ENCODE measurements around the gene SLC29A4.
"Not testable (repeated sequence)": the region's sequence is repeated elsewhere in the genome, so short reads cannot be mapped to it uniquely, and the experiment has no call there.

The SLC29A4 gene, protein sequence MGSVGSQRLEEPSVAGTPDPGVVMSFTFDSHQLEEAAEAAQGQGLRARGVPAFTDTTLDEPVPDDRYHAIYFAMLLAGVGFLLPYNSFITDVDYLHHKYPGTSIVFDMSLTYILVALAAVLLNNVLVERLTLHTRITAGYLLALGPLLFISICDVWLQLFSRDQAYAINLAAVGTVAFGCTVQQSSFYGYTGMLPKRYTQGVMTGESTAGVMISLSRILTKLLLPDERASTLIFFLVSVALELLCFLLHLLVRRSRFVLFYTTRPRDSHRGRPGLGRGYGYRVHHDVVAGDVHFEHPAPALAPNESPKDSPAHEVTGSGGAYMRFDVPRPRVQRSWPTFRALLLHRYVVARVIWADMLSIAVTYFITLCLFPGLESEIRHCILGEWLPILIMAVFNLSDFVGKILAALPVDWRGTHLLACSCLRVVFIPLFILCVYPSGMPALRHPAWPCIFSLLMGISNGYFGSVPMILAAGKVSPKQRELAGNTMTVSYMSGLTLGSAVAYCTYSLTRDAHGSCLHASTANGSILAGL

DNA sequence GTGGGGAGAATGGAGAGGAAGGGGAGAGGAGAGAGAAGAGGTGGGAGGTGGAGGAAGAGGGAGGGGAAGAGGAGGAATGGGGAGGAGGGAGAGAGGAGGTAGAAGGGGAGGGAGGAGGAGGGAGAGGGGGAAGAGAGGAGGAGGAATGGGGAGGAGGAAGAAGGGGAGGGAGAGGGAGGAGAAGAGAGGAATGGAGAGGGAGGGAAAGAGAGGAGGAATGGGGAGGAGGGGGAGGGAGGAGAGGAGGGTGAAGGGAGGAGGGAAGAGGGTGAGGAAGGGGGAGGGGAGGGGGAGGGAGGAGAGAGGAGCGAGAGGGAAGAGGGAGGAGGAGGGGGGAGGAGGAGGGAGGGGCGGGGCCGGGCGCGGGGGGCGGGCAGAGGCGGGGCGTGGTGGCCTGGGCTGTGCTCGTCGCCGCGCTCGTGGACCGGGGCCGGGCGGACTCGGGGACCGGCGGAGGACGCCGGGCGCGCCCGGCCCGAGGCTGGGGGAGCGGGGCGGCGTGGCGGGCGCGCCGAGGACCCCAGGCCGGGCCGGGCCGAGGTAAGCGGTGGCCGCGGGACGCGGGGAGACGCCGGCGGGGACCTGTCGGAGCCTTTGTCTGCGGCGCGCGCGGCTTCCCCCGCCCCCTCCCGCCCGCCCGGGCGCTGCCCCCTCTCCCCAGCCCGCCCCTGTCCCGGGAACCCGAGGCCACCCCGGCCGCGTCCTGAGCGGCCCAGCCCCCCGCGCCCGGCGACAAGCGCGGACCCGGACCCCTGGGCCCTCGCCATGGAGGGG is at the start of gene SLC29A4:
SLC29A4 (plus strand) TSS at position 401 of the 774 bp plus-strand sequence. CDS start 4,874 bp downstream, outside the sequence.
- peak within 1 kb of the TSS in 1 of 2 donors; percentile 56 for H3K4me3 ChIP-seq (ENCODE audit: low read depth in 1 of 2, low read length in 2 of 2)
- no peak within 1 kb of the TSS for H3K27ac ChIP-seq (ENCODE audit: low read length)
- H3K27me3 ChIP-seq (ENCODE audit: low read depth, low read length): no peaks in the 10 kb centered on the region
- no peaks in the 10 kb centered on the region for H3K9me3 ChIP-seq (ENCODE audit: control insufficient read depth in 1 of 2, low read length in 2 of 2)
- no peaks in the 10 kb centered on the region for H3K36me3 ChIP-seq (ENCODE audit: control insufficient read depth in 1 of 2, insufficient read depth in 2 of 2, low read length in 2 of 2)
- H3K4me1 ChIP-seq (ENCODE audit: control insufficient read depth in 1 of 2, insufficient read depth in 2 of 2, low read length in 2 of 2): peaks cover 0 to 5% of the 10 kb centered on the region in 2 donors

DNA sequence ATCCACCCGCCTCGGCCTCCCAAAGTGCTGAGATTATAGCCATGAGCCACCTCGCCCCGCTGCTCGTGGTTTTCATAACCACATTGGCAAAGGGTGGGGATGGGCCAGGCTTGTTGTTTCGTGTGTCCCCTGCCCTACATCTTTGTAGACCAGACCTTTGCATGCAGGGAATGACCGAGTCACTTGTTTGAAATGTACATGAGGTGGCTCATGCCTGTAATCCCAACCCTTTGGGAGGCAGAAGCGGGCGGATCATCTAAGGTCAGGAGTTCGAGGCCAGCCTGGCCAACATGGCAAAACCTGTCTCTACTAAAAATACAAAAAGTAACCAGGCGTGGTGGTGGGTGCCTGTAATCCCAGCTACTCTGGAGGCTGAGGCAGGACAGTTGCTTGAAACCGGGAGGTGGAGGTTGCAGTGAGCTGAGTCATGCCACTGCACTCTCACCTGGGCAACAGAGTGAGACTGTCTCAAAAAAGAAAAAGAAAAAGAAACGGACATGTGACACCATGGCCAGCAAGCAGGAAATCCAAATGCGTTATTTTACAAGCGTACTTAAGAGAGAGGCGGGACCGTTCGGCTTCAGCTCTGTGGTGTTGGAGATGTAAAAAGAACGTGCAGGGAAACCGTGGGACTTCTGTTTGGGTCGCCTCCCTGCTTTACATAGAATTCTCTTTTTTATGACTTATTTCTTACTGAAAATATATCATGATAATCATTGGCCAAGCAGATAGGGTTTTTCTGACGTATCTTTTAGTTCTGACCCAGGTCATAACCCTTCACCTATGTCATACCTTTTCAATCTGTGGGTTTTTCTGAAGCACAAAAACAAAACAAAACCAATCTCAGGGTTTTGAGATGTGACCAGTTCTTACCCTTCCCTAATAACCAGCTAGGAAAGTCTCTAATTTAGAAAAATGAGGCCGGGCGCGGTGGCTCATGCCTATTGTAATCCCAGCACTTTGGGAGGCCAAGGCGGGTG is 47.6 kb upstream of the SLC29A4 start:
- Histone ChIP-seq H3K9me3 (ENCODE audit: control insufficient read depth in 1 of 2, low read length in 2 of 2) (no peaks in the 10 kb centered on the region), H3K4me3 (ENCODE audit: low read depth in 1 of 2, low read length in 2 of 2) (no peak overlapping the region), H3K27ac (ENCODE audit: low read length) (no peak overlapping the region), H3K36me3 (ENCODE audit: control insufficient read depth in 1 of 2, insufficient read depth in 2 of 2, low read length in 2 of 2) (peaks cover 8 to 34% of the 10 kb centered on the region in 2 donors), H3K4me1 (ENCODE audit: control insufficient read depth in 1 of 2, insufficient read depth in 2 of 2, low read length in 2 of 2) (peaks cover 0 to 10% of the 10 kb centered on the region in 2 donors), H3K27me3 (ENCODE audit: low read depth, low read length) (no peaks in the 10 kb centered on the region)

DNA sequence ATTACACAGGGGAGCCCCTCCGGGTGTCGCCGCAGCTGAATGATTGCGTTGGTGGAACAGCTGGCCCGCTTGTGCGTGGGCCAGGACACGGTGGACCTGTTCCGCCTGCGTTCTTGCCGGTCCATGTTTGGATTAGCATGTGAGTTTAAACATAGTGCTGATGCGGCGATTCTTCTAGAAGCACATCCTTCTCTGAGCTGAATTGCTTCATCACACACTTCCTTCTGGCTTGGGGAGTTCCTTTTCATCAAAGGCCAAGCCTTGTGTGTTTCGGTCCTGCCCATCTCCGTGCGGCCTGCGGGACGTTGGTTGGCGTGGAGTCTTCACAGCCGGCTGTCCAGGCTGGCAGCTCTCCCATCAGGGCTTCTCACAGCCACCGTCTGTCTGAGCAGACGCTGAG is 45.5 kb upstream of the SLC29A4 start:
- H3K4me1 ChIP-seq (ENCODE audit: control insufficient read depth in 1 of 2, insufficient read depth in 2 of 2, low read length in 2 of 2): peaks cover 0 to 10% of the 10 kb centered on the region in 2 donors
- no peaks in the 10 kb centered on the region for H3K27me3 ChIP-seq (ENCODE audit: low read depth, low read length)
- peaks cover 0 to 14% of the 10 kb centered on the region in 2 donors for H3K36me3 ChIP-seq (ENCODE audit: control insufficient read depth in 1 of 2, insufficient read depth in 2 of 2, low read length in 2 of 2)
- H3K4me3 ChIP-seq (ENCODE audit: low read depth in 1 of 2, low read length in 2 of 2): peak overlapping the region; percentile 16 to 21
- no peaks in the 10 kb centered on the region for H3K9me3 ChIP-seq (ENCODE audit: control insufficient read depth in 1 of 2, low read length in 2 of 2)
- no peak overlapping the region for H3K27ac ChIP-seq (ENCODE audit: low read length)

DNA sequence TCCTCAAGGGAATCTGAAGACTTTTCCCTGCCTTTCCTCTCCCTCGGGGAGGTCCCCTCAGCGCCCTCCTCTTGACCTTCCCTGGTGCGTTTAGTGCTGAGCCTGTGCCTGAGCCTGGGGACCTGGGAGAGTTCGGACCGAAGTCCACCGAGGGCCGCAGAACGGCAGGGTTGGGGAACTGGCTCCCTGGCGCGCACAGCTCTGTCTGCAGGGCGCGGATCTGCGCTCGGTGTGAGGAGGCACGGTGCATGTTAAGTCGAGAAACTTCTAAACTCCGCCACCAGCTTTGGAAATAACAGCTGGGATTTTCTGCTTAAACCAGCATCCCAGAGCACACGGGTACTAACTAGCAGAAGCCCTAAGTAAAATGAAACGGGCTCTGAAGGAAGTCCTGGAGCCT is 44.2 kb upstream of the SLC29A4 start:
- no peak overlapping the region for H3K27ac ChIP-seq (ENCODE audit: low read length)
- H3K36me3 ChIP-seq (ENCODE audit: control insufficient read depth in 1 of 2, insufficient read depth in 2 of 2, low read length in 2 of 2): peaks cover 0 to 2% of the 10 kb centered on the region in 2 donors
- H3K27me3 ChIP-seq (ENCODE audit: low read depth, low read length): no peaks in the 10 kb centered on the region
- peaks cover 0 to 10% of the 10 kb centered on the region in 2 donors for H3K4me1 ChIP-seq (ENCODE audit: control insufficient read depth in 1 of 2, insufficient read depth in 2 of 2, low read length in 2 of 2)
- H3K9me3 ChIP-seq (ENCODE audit: control insufficient read depth in 1 of 2, low read length in 2 of 2): no peaks in the 10 kb centered on the region
- H3K4me3 ChIP-seq (ENCODE audit: low read depth in 1 of 2, low read length in 2 of 2): no peak overlapping the region

DNA sequence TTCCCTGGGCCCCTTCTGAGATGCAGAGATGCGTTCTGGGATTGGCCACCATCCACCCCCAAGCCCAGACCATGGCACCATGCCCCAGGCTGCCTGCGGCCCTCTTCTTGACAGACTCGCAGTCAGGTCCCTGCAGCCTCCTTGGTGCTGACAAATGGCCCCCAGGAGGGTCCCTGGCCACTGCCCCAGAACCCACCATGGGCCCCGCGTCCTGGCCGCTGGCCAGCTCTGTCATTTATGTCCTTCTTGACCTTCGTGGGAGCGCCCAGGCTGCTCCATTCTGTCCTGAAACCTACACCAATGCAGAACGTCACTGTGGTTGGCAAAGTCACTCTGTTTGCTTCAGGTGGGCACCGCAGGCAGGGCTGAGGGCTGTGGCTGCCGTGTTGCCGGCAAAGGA is 39.5 kb upstream of the SLC29A4 start:
- Histone ChIP-seq H3K9me3 (ENCODE audit: control insufficient read depth in 1 of 2, low read length in 2 of 2) (no peaks in the 10 kb centered on the region), H3K4me3 (ENCODE audit: low read depth in 1 of 2, low read length in 2 of 2) (no peak overlapping the region), H3K27me3 (ENCODE audit: low read depth, low read length) (no peaks in the 10 kb centered on the region), H3K36me3 (ENCODE audit: control insufficient read depth in 1 of 2, insufficient read depth in 2 of 2, low read length in 2 of 2) (no peaks in the 10 kb centered on the region), H3K4me1 (ENCODE audit: control insufficient read depth in 1 of 2, insufficient read depth in 2 of 2, low read length in 2 of 2) (peaks cover 0 to 6% of the 10 kb centered on the region in 2 donors), H3K27ac (ENCODE audit: low read length) (no peak overlapping the region)

DNA sequence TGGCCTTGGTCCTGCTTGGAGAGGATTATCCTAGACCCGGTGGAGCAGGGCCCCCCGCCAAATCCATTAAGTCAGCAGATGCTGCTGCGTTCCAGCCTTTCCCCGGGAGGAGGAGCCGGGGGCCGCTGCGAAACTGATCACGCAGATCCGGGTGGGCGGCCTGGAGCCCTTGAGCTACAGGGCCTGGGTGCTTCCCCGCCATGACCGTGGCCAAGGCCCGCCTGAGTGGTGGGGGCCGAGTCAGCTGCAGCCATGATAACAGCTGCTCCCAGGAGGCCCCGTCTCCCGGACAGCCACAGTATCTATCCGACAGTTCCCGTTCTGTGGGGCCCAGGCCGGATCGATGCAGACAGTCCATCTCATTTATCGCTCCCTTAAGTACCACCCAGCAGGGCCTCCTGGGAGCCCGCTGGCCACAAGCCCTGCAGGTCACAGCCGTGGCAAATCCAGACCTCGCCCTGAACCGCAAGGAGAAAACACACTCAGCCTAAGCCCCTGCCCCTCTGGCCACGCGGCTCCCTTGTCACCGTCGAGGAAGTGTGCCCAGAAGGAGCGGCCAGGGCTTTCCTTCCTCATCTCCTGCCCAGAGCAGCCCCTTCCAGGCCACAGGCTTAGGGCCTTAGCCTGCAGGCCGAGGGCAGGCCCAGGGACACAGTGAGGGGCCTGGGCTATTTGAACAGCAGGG is 34.4 kb upstream of the SLC29A4 start:
- H3K36me3 ChIP-seq (ENCODE audit: control insufficient read depth in 1 of 2, insufficient read depth in 2 of 2, low read length in 2 of 2): no peaks in the 10 kb centered on the region
- no peaks in the 10 kb centered on the region for H3K27me3 ChIP-seq (ENCODE audit: low read depth, low read length)
- H3K9me3 ChIP-seq (ENCODE audit: control insufficient read depth in 1 of 2, low read length in 2 of 2): no peaks in the 10 kb centered on the region
- no peak overlapping the region for H3K27ac ChIP-seq (ENCODE audit: low read length)
- H3K4me3 ChIP-seq (ENCODE audit: low read depth in 1 of 2, low read length in 2 of 2): no peak overlapping the region
- peaks cover 0 to 6% of the 10 kb centered on the region in 2 donors for H3K4me1 ChIP-seq (ENCODE audit: control insufficient read depth in 1 of 2, insufficient read depth in 2 of 2, low read length in 2 of 2)

DNA sequence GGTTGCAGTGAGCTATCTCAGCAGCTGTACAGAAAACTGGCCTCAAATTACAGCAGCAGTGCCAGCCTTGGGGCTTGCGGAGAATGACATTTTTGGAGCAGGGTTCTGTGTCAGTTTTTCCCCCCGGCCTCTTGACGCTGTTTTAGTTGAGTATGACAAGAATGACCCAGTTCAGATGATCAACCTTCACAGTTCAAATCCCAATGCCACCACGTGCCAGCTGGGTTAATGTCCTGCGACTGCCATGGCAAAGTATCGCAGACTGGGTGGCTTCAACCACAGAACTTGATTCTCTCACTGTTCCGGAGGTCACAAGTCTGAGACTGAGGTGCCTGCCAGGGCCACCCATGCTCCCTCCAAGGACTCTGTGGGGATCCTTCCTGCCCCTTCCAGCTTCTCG is 32.0 kb upstream of the SLC29A4 start:
- not testable (repeated sequence) for H3K27me3 ChIP-seq (ENCODE audit: low read depth, low read length); H3K9me3 ChIP-seq (ENCODE audit: control insufficient read depth in 1 of 2, low read length in 2 of 2); H3K4me1 ChIP-seq (ENCODE audit: control insufficient read depth in 1 of 2, insufficient read depth in 2 of 2, low read length in 2 of 2); H3K27ac ChIP-seq (ENCODE audit: low read length); H3K4me3 ChIP-seq (ENCODE audit: low read depth in 1 of 2, low read length in 2 of 2); H3K36me3 ChIP-seq (ENCODE audit: control insufficient read depth in 1 of 2, insufficient read depth in 2 of 2, low read length in 2 of 2)

DNA sequence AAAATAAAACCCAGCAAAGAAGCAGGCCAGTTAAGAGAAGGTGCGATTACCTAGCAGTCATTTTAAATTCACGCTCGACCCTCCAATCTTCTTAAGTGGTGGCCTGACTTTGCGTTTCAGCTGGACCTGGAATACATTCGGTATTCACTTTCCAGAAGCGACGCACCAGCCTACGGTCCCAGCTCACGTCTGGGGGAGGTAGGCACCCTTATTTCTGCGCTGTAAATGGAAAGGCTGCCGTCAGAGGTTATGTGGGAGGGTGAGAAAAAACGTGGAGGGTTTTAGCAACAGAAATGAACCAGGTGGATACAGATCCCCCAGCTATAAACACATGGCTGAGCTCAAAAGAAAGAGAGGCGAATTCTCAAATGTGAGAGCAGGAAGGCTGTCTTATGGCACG is 29.2 kb upstream of the SLC29A4 start:
- H3K36me3 ChIP-seq (ENCODE audit: control insufficient read depth in 1 of 2, insufficient read depth in 2 of 2, low read length in 2 of 2); H3K9me3 ChIP-seq (ENCODE audit: control insufficient read depth in 1 of 2, low read length in 2 of 2); H3K4me1 ChIP-seq (ENCODE audit: control insufficient read depth in 1 of 2, insufficient read depth in 2 of 2, low read length in 2 of 2); H3K27me3 ChIP-seq (ENCODE audit: low read depth, low read length); H3K4me3 ChIP-seq (ENCODE audit: low read depth in 1 of 2, low read length in 2 of 2); H3K27ac ChIP-seq (ENCODE audit: low read length): not testable (repeated sequence)

DNA sequence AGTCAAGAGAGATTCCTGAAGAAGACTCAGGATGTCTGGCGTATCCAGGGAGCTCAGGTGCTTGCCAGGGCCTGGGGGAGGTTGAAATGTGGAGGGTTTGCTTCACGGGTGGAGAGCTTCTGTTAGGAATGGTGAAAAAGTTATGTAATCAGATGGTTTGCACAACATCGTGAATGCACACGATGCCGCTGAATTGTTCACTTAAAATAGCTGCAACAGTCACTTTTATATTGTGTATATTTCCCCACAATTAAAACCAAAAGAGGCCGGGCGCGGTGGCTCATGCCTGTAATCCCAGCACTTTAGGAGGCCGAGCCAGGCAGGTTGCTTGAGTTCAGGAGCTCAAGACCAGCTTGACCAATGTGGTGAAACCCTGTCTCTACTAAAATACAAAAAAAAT is 28.4 kb upstream of the SLC29A4 start:
- H3K27ac ChIP-seq (ENCODE audit: low read length); H3K4me3 ChIP-seq (ENCODE audit: low read depth in 1 of 2, low read length in 2 of 2); H3K36me3 ChIP-seq (ENCODE audit: control insufficient read depth in 1 of 2, insufficient read depth in 2 of 2, low read length in 2 of 2); H3K4me1 ChIP-seq (ENCODE audit: control insufficient read depth in 1 of 2, insufficient read depth in 2 of 2, low read length in 2 of 2); H3K9me3 ChIP-seq (ENCODE audit: control insufficient read depth in 1 of 2, low read length in 2 of 2); H3K27me3 ChIP-seq (ENCODE audit: low read depth, low read length): not testable (repeated sequence)

DNA sequence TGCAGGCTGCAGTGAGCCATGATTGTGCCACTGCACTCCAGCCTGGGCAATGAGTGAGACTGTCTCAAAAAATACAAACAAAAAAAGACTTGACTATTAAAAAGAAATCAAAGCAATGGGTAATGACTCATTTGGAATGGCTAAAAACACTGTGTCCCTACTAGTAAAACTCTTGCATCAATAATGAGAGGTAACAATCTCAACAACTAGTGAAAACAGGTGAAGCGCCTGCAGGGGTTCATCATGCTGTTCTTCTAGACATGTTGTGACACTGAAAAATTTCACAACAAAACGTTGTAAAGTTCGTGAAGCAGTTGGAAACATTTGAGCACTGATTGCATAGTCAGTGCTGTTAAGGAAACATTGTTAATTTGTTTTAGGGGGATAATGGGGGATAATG is 26.9 kb upstream of the SLC29A4 start:
- Histone ChIP-seq H3K9me3 (ENCODE audit: control insufficient read depth in 1 of 2, low read length in 2 of 2) (no peaks in the 10 kb centered on the region), H3K27me3 (ENCODE audit: low read depth, low read length) (no peaks in the 10 kb centered on the region), H3K27ac (ENCODE audit: low read length) (no peak overlapping the region), H3K4me1 (ENCODE audit: control insufficient read depth in 1 of 2, insufficient read depth in 2 of 2, low read length in 2 of 2) (no peaks in the 10 kb centered on the region), H3K4me3 (ENCODE audit: low read depth in 1 of 2, low read length in 2 of 2) (no peak overlapping the region), H3K36me3 (ENCODE audit: control insufficient read depth in 1 of 2, insufficient read depth in 2 of 2, low read length in 2 of 2) (no peaks in the 10 kb centered on the region)
